Measurements from ENCODE around the gene ACCS. TPM values are rescaled to one million over a fixed set of nuclear protein-coding genes. Genes with fewer than 3 reads are reported as not detected.

ACCS gene, protein sequence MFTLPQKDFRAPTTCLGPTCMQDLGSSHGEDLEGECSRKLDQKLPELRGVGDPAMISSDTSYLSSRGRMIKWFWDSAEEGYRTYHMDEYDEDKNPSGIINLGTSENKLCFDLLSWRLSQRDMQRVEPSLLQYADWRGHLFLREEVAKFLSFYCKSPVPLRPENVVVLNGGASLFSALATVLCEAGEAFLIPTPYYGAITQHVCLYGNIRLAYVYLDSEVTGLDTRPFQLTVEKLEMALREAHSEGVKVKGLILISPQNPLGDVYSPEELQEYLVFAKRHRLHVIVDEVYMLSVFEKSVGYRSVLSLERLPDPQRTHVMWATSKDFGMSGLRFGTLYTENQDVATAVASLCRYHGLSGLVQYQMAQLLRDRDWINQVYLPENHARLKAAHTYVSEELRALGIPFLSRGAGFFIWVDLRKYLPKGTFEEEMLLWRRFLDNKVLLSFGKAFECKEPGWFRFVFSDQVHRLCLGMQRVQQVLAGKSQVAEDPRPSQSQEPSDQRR
- not detected in 2 replicates for polyA plus RNA-seq

DNA sequence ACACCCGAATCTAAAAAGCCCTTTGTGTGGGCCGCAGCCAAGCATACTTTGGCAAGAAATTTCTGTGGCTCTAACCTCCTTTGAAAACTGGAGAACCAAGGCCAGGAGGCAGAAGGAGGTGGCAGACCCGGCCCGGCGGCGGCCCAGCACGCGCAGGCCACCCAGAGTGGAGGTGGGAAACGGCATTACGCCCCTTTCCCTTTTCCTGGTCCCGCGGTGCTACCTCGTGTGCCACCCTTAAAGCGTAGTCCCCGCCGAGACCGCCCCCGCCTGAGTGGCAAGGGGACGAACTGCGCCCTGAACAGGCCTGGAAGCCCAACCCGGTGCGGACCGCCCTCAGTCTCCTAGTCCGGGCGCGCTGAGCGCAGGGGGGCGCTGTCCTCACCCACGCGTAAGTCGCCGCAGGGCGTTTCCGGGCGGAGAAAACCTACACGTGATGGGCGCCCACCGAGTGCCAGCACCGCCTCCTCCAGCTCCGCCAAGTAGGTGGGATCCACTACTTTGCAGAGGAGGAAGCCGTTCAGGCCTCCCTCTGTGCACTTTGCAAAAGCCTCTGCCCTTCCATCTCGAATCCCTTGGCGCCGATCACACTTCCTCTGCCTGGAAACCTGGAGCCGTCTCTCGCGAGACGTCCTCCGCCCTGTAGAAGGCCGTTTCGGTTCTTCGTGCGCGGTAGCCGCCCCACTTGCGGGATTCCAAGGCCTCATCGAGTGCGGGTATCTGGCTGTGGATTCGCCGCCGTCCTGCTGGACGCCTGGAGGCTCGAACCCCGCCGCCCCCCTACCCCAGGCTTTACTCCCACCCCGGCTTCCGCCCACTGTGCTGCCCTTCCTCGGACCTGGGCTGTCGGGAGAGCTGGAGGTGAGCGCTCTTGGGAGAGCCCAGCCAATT lies at the start of gene ACCS:
Gene ACCS (plus strand): TSS at position 430 of the 891 bp plus-strand sequence. CDS start 1,358 bp downstream, outside the sequence.

DNA sequence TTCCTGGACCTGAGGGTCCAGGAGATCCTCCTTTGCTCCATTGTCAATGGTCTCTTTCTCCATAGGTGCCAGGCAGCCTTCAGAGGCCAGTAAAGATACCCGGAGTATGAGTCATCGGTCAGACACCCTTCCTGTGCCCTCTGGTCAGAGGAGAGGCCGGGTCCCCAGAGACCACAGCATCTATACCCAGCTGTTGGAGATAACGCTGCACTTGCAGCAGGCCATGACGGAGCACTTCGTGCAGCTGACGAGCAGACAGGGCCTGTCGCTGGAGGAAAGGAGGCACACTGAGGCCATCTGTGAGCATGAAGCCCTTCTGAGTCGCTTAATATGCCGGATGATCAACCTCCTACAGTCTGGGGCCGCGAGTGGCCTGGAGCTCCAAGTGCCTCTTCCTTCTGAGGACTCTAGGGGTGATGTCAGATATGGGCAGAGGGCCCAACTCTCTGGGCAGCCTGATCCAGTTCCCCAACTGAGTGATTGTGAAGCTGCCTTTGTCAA lies 18.1 kb upstream of the ACCS start, which contains the start of gene ACCSL:
Gene ACCSL (plus strand): TSS at position 51 of the 501 bp plus-strand sequence. CDS start 56 bp downstream, at position 107.

DNA sequence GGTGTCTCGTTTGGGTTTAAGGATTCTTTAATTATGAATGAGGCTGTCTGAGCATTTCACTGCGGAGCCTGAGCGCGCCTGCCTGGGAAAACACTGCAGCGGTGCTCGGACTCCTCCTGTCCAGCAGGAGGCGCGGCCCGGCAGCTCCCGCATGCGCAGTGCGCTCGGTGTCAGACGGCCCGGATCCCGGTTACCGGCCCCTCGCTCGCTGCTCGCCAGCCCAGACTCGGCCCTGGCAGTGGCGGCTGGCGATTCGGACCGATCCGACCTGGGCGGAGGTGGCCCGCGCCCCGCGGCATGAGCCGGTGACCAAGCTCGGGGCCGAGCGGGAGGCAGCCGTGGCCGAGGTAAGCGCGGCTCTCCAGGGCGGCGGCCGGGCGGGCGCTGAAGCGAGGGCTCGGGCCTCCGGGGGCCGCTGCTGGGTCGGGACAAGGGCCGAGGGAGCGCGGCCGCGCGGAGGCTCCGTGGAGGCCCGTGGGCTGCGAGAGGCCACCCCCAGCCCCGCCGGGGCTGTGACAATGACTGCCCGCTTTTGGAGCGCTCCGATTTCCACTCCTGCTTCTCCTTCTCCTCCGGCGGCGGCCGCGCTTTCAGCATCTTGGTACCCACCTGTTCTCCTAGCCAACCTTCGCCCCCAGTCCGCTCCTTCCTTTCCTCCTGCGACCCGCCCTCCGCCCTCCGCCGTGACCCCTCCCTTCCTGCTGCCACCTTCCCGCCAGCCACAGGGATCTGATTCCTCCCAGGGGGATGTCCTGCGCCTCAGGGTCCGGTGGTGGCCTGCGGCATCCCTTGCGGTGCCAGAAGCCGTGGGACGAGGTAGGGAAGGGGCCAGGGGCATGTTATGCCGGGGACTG lies 29.7 kb downstream of the ACCS start, which contains the start of gene EXT2:
Gene EXT2 (plus strand): TSS at position 173 of the 854 bp plus-strand sequence. CDS start 12,035 bp downstream, outside the sequence.

Other genes starting within 250 kb of the ACCS start
- gene ALKBH3, start 185.4 kb upstream of the ACCS start, polyA plus RNA-seq: 41.2 and 47.0 TPM in 2 replicates
- gene C11orf96, start 123.6 kb upstream of the ACCS start, polyA plus RNA-seq: 0.36 and 0.50 TPM in 2 replicates
- gene ACCSL, start 18.3 kb upstream of the ACCS start, polyA plus RNA-seq: not detected in 2 replicates
- gene EXT2, start 29.4 kb downstream of the ACCS start, polyA plus RNA-seq: 12.3 and 25.4 TPM in 2 replicates
- not detected in 2 replicates for gene ALX4, start 243.9 kb downstream of the ACCS start, polyA plus RNA-seq